Measurements from ENCODE around the gene TUBB4B.
"Not testable (repeated sequence)": the region's sequence is repeated elsewhere in the genome, so short reads cannot be mapped to it uniquely, and the experiment has no call there.

TUBB4B gene

GRCh38 chr9:137250329-137251193, 9.5 kb downstream of the TUBB4B start:
- no peak for DNase-seq (ENCODE audit: extremely low read depth in 1 of 2, low read depth in 1 of 2)

DNA sequence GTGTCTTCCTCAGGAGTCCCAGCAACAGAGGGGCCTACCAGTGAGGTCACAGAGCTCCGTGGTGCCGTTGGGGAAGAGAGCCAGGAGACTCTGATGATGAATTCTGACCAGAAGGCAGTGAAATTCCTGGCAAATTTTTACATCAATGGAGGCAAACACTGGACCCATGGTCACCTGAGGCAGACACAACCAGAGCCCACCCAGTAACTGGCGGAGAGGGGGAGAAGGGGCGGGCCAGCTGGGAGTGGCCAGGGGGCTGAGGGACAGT, 10.0 kb downstream of the TUBB4B start, which contains the start of gene STPG3:
Gene STPG3 (plus strand): TSS at position 93 of the 268 bp plus-strand sequence. CDS start 1 bp downstream, at position 94.
- no peak for DNase-seq (ENCODE audit: extremely low read depth in 1 of 2, low read depth in 1 of 2)

DNA sequence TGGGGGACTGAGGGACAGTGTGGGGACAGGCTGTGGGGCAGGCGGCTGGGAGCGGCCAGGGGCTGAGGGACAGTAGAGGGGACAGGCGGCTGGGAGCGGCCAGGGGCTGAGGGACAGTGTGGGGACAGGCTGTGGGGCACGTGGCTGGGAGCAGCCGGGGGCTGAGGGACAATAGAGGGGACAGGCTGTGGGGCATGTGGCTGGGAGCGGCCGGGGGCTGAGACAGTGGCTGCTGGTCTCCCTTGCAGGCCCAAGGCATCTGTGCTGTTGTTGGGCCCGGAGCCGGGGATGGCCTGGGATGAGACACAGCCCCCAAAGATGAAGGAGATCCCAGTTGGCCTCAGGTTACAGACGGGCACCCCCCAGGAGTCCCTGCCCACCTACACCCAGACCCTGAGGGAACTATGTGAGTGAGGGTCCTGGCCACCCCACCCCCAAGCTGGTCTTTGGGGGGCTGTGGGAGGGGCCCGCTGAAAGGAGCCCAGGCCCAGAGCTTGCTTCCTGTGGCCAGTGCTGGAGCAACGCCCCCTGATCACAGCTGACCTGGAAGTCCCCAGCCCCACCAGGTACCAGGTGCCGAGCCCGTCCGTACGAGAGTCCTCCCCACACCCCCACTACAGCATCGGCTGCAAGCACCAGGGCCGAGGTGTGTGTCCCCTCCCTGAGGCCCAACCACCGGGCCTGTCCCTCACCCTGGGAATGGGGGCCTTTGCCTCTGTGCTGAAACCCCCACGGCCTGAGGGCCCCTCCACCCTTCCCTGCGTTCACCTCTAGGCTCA, 10.6 kb downstream of the TUBB4B start:
- DNase-seq (ENCODE audit: extremely low read depth in 1 of 2, low read depth in 1 of 2), result no peak

DNA sequence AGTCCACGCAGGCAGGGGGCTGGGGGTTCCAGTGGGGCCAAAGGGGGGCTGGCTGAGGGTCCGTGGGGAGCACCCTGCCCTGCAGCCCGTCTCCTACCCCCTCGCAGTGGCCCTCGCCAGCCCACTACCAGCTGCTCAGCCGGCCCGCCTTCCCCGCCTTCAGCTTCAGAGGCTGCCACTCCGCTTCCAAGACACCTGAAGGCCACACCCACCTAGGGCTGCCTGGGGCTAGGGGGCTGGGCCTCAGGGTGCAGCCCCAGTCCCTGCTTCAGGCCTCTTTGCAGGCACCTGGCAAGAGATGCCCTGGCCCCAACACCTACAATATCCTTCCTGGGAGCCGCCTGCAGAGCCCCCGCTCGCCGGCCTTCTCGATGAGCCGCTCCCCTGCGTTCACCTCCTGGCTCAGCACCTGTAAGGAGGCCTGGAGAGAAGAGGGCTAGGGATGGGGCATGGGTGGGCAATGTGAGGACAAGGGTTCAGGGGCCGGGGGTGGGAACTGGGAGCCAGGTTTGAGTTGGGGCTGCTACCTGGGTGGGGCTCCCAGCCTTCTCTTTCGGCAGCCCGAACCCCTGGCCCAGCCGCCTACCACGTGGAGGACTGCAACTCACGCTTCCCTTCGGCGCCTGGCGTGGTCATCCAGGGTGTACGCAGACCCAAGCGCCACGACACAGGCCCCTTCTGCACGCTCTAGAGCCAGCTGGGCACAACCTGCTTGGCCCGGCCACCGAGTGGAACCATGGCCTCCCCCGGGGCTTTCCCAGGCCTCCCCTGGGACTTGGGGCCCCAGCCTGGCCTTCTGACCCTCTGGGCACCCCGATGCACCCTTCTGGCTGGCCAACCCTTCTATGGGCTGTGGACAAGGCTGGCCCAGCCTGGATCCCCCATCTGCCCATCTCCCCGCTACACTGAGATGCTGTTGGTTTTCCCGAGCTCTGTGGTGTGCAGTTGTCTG, 11.7 kb downstream of the TUBB4B start:
- no peak for DNase-seq (ENCODE audit: extremely low read depth in 1 of 2, low read depth in 1 of 2)

GRCh38 chr9:137253717-137254623, 12.9 kb downstream of the TUBB4B start:
- DNase-seq (ENCODE audit: extremely low read depth in 1 of 2, low read depth in 1 of 2), result no peak

- peak; percentile 88 to 95 for DNase-seq (ENCODE audit: extremely low read depth in 1 of 2, low read depth in 1 of 2)
Observed at GRCh38 chr9:137254624-137255447, 13.7 kb downstream of the TUBB4B start, which contains the start of gene NELFB. Gene NELFB, plus strand, starts transcription at chr9:137255327.

DNA sequence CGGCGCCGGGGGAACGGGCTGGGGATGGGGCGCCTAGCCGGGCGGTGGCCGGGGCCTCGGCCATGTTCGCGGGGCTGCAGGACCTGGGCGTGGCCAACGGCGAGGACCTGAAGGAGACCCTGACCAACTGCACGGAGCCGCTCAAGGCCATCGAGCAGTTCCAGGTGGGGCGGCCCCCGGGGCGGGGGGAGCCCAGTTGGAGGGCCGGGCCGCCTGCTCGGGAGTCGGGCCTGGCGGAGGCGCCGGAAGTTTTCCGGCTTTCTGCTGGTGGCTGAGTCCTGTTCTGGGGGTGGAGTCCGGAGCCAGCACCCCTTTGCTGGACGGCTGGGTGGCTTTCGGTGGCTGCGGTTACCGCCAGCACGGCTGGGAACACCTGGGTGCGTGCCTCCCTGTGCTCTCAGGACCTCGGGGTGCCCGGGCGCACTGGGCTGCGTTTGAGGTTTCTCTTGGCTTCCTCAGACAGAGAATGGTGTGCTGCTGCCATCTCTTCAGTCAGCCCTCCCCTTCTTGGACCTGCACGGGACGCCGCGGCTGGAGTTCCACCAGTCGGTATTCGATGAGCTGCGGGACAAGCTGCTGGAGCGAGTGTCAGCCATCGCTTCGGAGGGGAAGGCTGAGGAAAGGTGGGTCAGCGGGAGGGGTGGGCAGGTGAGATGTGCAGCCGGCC, 14.5 kb downstream of the TUBB4B start:
- DNase-seq (ENCODE audit: extremely low read depth in 1 of 2, low read depth in 1 of 2), result no peak

DNA sequence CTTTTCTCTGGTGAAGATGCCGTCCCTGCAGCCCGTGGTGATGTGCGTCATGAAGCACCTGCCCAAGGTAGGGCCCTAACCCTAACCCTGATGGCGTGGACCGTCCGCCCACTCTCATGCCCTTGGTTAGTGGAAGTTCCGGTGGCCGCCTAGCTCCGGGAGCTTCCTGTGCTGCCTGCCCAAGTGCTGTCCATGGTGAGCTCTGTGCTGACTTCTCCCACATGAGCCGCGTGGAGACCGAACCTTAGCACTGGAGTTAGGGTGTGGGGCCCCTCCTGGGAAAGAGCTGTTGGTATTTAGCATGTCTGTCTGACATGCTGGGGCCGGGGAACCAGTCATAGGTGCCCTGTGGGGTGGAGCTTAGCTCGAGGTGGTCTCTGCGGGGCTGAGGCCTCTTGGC, 15.3 kb downstream of the TUBB4B start:
- DNase-seq (ENCODE audit: extremely low read depth in 1 of 2, low read depth in 1 of 2), result no peak

- no peak for DNase-seq (ENCODE audit: extremely low read depth in 1 of 2, low read depth in 1 of 2)
Observed at GRCh38 chr9:137256856-137257255, 15.8 kb downstream of the TUBB4B start.

- DNase-seq (ENCODE audit: extremely low read depth in 1 of 2, low read depth in 1 of 2), result not testable (repeated sequence)
Observed at GRCh38 chr9:137262173-137262908, 21.3 kb downstream of the TUBB4B start.

DNA sequence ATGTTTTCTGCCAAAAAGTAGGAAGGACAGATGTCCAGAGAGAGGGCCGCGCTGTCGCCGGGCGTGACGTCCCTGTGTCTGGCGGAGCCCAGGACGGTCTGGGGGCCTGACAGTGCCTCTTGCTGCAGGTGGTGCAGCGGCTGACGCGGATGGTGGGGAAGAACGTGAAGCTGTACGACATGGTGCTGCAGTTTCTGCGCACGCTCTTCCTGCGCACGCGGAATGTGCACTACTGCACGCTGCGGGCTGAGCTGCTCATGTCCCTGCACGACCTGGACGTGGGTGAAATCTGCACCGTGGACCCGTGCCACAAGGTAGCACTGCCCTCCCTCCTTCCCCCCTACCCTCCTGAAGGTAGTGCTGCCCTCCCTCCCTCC, 21.8 kb downstream of the TUBB4B start:
- DNase-seq (ENCODE audit: extremely low read depth in 1 of 2, low read depth in 1 of 2), result no peak

GRCh38 chr9:137263506-137263905, 22.4 kb downstream of the TUBB4B start:
- DNase-seq (ENCODE audit: extremely low read depth in 1 of 2, low read depth in 1 of 2), result no peak

GRCh38 chr9:137264067-137264466, 23.0 kb downstream of the TUBB4B start:
- no peak for DNase-seq (ENCODE audit: extremely low read depth in 1 of 2, low read depth in 1 of 2)

- no peak for DNase-seq (ENCODE audit: extremely low read depth in 1 of 2, low read depth in 1 of 2)
Observed at GRCh38 chr9:137265496-137266161, 24.5 kb downstream of the TUBB4B start.

DNA sequence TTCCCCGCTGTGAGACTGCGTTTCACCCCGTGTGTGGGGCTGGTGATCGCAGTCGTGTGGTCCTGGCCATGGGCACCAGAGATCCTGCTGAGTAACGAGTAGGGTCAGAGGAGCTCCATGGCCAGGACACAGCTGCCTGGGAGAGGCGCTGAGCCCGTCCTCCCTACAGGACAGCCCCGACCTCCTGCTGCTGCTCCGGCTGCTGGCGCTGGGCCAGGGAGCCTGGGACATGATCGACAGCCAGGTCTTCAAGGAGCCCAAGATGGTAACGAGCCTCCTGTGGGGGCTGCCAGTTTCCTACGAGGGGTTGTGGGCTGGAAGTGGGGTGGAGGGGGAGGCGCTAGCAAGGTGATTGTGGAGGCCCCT, 25.1 kb downstream of the TUBB4B start:
- no peak for DNase-seq (ENCODE audit: extremely low read depth in 1 of 2, low read depth in 1 of 2)

DNA sequence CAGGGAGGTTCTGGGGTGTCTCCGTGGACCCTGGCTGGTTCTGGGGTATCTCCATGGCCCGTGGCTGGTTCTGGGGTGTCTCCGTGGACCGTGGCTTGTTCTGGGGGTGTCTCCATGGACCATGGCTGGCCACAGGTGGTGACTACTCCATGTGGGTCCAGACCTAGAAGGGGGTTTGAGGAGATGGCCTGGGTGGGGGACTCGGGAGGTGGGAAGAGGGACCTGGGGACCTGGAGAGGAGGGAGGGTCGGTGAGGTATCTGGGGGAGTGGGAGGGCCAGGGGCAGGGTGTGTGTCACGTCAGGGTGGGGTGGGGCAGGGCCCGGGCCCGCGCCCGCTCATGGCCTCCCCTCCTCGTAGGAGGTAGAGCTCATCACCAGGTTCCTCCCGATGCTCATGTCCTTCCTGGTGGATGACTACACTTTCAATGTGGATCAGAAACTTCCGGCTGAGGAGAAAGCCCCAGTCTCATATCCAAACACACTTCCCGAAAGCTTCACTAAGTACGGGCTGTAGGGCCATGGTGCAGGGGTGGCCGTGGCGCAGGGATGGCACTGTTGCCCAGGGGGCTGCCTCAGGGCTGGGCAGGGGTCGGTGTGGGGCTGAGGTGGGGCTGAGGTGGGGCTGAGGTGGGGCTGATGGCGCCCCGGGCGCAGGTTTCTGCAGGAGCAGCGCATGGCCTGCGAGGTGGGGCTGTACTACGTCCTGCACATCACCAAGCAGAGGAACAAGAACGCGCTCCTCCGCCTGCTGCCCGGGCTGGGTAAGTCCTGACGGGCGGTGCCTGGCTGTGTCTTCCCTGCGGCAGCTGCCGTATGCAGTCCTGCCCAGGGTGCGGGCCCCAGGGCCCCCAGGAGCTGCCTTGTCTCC, 25.7 kb downstream of the TUBB4B start:
- no peak for DNase-seq (ENCODE audit: extremely low read depth in 1 of 2, low read depth in 1 of 2)

Measured in stimulated activated CD8-positive, alpha-beta memory T cell treated with anti-CD3 and anti-CD28 coated beads, Interleukin-7, amount 100 ng/mL, for 48 hours (primary cell).